VCaP (cell line): ENCODE results near the gene USP3.

Source experiments
- H3K27ac ChIP-seq: fragments of 450-650 bp; 2 replicates; pipeline ENCODE4 v1.5.1; 2017
- CTCF ChIP-seq: fragments of 450-650 bp; conservative IDR thresholded peaks from 2 replicates; pipeline ENCODE4 v1.5.1; 2017; ENCODE audit warnings: mild to moderate bottlenecking, moderate library complexity

The USP3 gene

GRCh38 chr15:63593705-63594671 lies 89.6 kb downstream of the USP3 start:
- TF ChIP-seq CTCF: no peak
- no peak overlapping the region for H3K27ac ChIP-seq

GRCh38 chr15:63595065-63595464 lies 90.7 kb downstream of the USP3 start:
- TF ChIP-seq CTCF: no peak
- H3K27ac ChIP-seq: no peak overlapping the region

- TF ChIP-seq CTCF: no peak
- H3K27ac ChIP-seq: no peak overlapping the region
These were observed 91.3 kb downstream of the USP3 start for GRCh38 chr15:63595688-63596087.

GRCh38 chr15:63596676-63597037 lies 92.3 kb downstream of the USP3 start:
- 0 out of 2 replicates have a peak overlapping the region, but pooled peaks have one; percentile 99 for H3K27ac ChIP-seq
- TF ChIP-seq CTCF: no peak

GRCh38 chr15:63597038-63597790 lies 92.8 kb downstream of the USP3 start, which contains the start of gene FBXL22:
Gene FBXL22 (plus strand): TSS chr15:63597387. CDS start chr15:63597393, 6 bp downstream.
- H3K27ac ChIP-seq: peak within 1 kb of the TSS; percentile 99
- TF ChIP-seq CTCF: no peak

GRCh38 chr15:63597821-63598220 lies 93.4 kb downstream of the USP3 start:
- TF ChIP-seq CTCF: no peak
- peak overlapping the region; percentile 99 for H3K27ac ChIP-seq
